CD4-positive, CD25-positive, alpha-beta regulatory T cell (primary cell): Measurements from ENCODE around the gene UST. TPM values are rescaled to one million over a fixed set of nuclear protein-coding genes. Genes with fewer than 3 reads are reported as not detected.
"Not testable (repeated sequence)": the region's sequence is repeated elsewhere in the genome, so short reads cannot be mapped to it uniquely, and the experiment has no call there.

Experiments
- ATAC-seq, 2 donors: fragments of 150-1000 bp; cut with Tn5 transposase; one replicate each; pipeline ENCODE4 v1.10.0; 2021; ENCODE audit warnings: low read depth in 2 of 2, moderate number of reproducible peaks in 2 of 2, moderate library complexity in 1 of 2
- DNase-seq, 3 donors: peaks; one replicate each; pipeline versions ENCODE4 v3.0.0 to v3.0.0-alpha.2; 2012 to 2022; ENCODE audit warnings: mixed read lengths in 1 of 3
- H3K27ac ChIP-seq: one replicate; pipeline ENCODE4 v1.7.0; 2013; ENCODE audit warnings: mild to moderate bottlenecking, low read length; ENCODE audit not compliant: insufficient read depth, poor library complexity, severe bottlenecking
- H3K27me3 ChIP-seq: one replicate; pipeline ENCODE4 v1.7.0; 2013; ENCODE audit warnings: low read length; ENCODE audit not compliant: control insufficient read depth, insufficient read depth
- H3K36me3 ChIP-seq: one replicate; pipeline ENCODE4 v1.7.0; 2013; ENCODE audit warnings: mild to moderate bottlenecking, low read length, moderate library complexity; ENCODE audit not compliant: control insufficient read depth, insufficient read depth
- H3K4me1 ChIP-seq: 2 replicates; pipeline ENCODE4 v1.7.0; 2013; ENCODE audit warnings: mild to moderate bottlenecking, low read length; ENCODE audit not compliant: insufficient read depth, control insufficient read depth, poor library complexity, severe bottlenecking
- H3K4me3 ChIP-seq: one replicate; pipeline ENCODE4 v1.7.0; 2013; ENCODE audit warnings: low read depth, mild to moderate bottlenecking, low read length, moderate library complexity
- H3K9me3 ChIP-seq, 2 experiments: 1 replicate in 1 of 2; 2 replicates in 1 of 2; pipeline ENCODE4 v1.7.0; 2013; ENCODE audit warnings: low read length in 2 of 2, mild to moderate bottlenecking in 1 of 2, moderate library complexity in 1 of 2; ENCODE audit not compliant: control insufficient read depth in 2 of 2
- H3K27ac Mint-ChIP-seq, 3 donors: one replicate each; pipeline ENCODE4 v1.8.0; 2020 to 2022; ENCODE audit warnings: mild to moderate bottlenecking in 3 of 3, mixed read lengths in 3 of 3, moderate library complexity in 2 of 3
- H3K27me3 Mint-ChIP-seq: one replicate; pipeline ENCODE4 v1.8.0; 2022; ENCODE audit warnings: mild to moderate bottlenecking, mixed read lengths
- H3K36me3 Mint-ChIP-seq: one replicate; pipeline ENCODE4 v1.8.0; 2020; ENCODE audit warnings: mixed read lengths
- H3K4me1 Mint-ChIP-seq, 4 donors: one replicate each; pipeline ENCODE4 v1.8.0; 2020 to 2022; ENCODE audit warnings: mixed read lengths in 4 of 4, mild to moderate bottlenecking in 1 of 4
- H3K4me3 Mint-ChIP-seq, 4 donors: one replicate each; pipeline ENCODE4 v1.8.0; 2020 to 2022; ENCODE audit warnings: mild to moderate bottlenecking in 4 of 4, mixed read lengths in 4 of 4, moderate library complexity in 3 of 4
- H3K9me3 Mint-ChIP-seq, 7 donors: one replicate each; pipeline ENCODE4 v1.8.0; 2020 to 2022; ENCODE audit warnings: mixed read lengths in 7 of 7, mild to moderate bottlenecking in 3 of 7, moderate library complexity in 2 of 7
- polyA plus RNA-seq, 4 donors: library from polyadenylated mRNA; unstranded; fragments of 300-500 nt; fragmentation: Illumina TruSeq; gene quantifications; one replicate each; pipeline ENCODE4 v1.2.3, GENCODE V29; 2021
- total RNA-seq: library from RNA; stranded (reverse); gene quantifications from one replicate; pipeline ENCODE4 v1.2.3, GENCODE V29; 2022

UST gene
- total and polyA plus RNA-seq, 5 donors from 2014 or later, result 1.1 to 2.9 (median 2.5) TPM

- Histone ChIP-seq H3K4me1 (no peaks in the 10 kb centered on the region), H3K27ac (no peak overlapping the region), H3K4me3 (no peak overlapping the region), H3K9me3 (no peaks in the 10 kb centered on the region), H3K27me3 (no peaks in the 10 kb centered on the region), H3K36me3 (no peaks in the 10 kb centered on the region)
- peaks cover 0 to 3% (median 0%) of the 10 kb centered on the region in 4 donors for H3K4me1 Mint-ChIP-seq
- ATAC-seq (no peak), DNase-seq (no peak)
- no peaks in the 10 kb centered on the region for H3K36me3 Mint-ChIP-seq
- H3K27ac Mint-ChIP-seq, result no peak overlapping the region
- no peaks in the 10 kb centered on the region for H3K27me3 Mint-ChIP-seq
- H3K4me3 Mint-ChIP-seq, result no peak overlapping the region
- H3K9me3 Mint-ChIP-seq, result peaks cover 0 to 2% (median 0%) of the 10 kb centered on the region in 7 donors
Measured at GRCh38 chr6:148845464-148845863, 98.6 kb downstream of the UST start.

GRCh38 chr6:148846778-148847761 is 100.2 kb downstream of the UST start:
- Histone ChIP-seq H3K4me3 (no peak overlapping the region), H3K27ac (no peak overlapping the region), H3K4me1 (no peaks in the 10 kb centered on the region), H3K9me3 (no peaks in the 10 kb centered on the region), H3K36me3 (no peaks in the 10 kb centered on the region), H3K27me3 (no peaks in the 10 kb centered on the region)
- no peaks in the 10 kb centered on the region for H3K36me3 Mint-ChIP-seq
- no peak for ATAC-seq
- no peak overlapping the region for H3K27ac Mint-ChIP-seq
- H3K4me3 Mint-ChIP-seq, result no peak overlapping the region
- no peaks in the 10 kb centered on the region for H3K27me3 Mint-ChIP-seq
- peaks cover 0 to 2% (median 0%) of the 10 kb centered on the region in 7 donors for H3K9me3 Mint-ChIP-seq
- DNase-seq, result no peak
- H3K4me1 Mint-ChIP-seq, result peaks cover 0 to 2% (median 0%) of the 10 kb centered on the region in 4 donors

GRCh38 chr6:148848915-148849314 is 102.1 kb downstream of the UST start:
- ATAC-seq, result no peak
- H3K27ac ChIP-seq, result no peak overlapping the region
- Mint-ChIP-seq H3K36me3 (no peaks in the 10 kb centered on the region), H3K9me3 (no peaks in the 10 kb centered on the region), H3K4me3 (no peak overlapping the region), H3K27me3 (no peaks in the 10 kb centered on the region), H3K27ac (no peak overlapping the region), H3K4me1 (no peaks in the 10 kb centered on the region)
- no peak for DNase-seq
- no peaks in the 10 kb centered on the region for H3K27me3 ChIP-seq
- H3K4me1 ChIP-seq, result no peaks in the 10 kb centered on the region
- no peak overlapping the region for H3K4me3 ChIP-seq
- no peaks in the 10 kb centered on the region for H3K9me3 ChIP-seq
- no peaks in the 10 kb centered on the region for H3K36me3 ChIP-seq

GRCh38 chr6:148849449-148849848 is 102.6 kb downstream of the UST start:
- H3K36me3 ChIP-seq, H3K27ac Mint-ChIP-seq, H3K27me3 ChIP-seq, H3K27ac ChIP-seq, H3K4me1 Mint-ChIP-seq, H3K4me1 ChIP-seq, ATAC-seq, H3K4me3 Mint-ChIP-seq, H3K4me3 ChIP-seq, H3K9me3 Mint-ChIP-seq, H3K36me3 Mint-ChIP-seq, H3K27me3 Mint-ChIP-seq, DNase-seq, H3K9me3 ChIP-seq: not testable (repeated sequence)

GRCh38 chr6:148850964-148851363 is 104.1 kb downstream of the UST start:
- no peak overlapping the region for H3K27ac Mint-ChIP-seq
- H3K27me3 ChIP-seq, result no peaks in the 10 kb centered on the region

GRCh38 chr6:148851683-148852556 is 105.1 kb downstream of the UST start:
- Mint-ChIP-seq H3K9me3 (no peaks in the 10 kb centered on the region), H3K27me3 (peaks cover 10% of the 10 kb centered on the region), H3K36me3 (no peaks in the 10 kb centered on the region), H3K4me3 (no peak overlapping the region), H3K27ac (no peak overlapping the region), H3K4me1 (no peaks in the 10 kb centered on the region)
- no peaks in the 10 kb centered on the region for H3K36me3 ChIP-seq
- no peaks in the 10 kb centered on the region for H3K27me3 ChIP-seq
- no peak for DNase-seq
- no peak for ATAC-seq
- no peak overlapping the region for H3K27ac ChIP-seq
- H3K4me3 ChIP-seq, result no peak overlapping the region
- H3K9me3 ChIP-seq, result no peaks in the 10 kb centered on the region
- no peaks in the 10 kb centered on the region for H3K4me1 ChIP-seq

More at GRCh38 chr6:148850964-148851363, 104.1 kb downstream of the UST start:
- Histone ChIP-seq H3K36me3 (no peaks in the 10 kb centered on the region), H3K9me3 (no peaks in the 10 kb centered on the region), H3K27ac (no peak overlapping the region), H3K4me1 (no peaks in the 10 kb centered on the region), H3K4me3 (no peak overlapping the region)
- Mint-ChIP-seq H3K4me1 (no peaks in the 10 kb centered on the region), H3K27me3 (peaks cover 6% of the 10 kb centered on the region), H3K4me3 (no peak overlapping the region), H3K36me3 (no peaks in the 10 kb centered on the region), H3K9me3 (no peaks in the 10 kb centered on the region)
- no peak for DNase-seq
- no peak for ATAC-seq

GRCh38 chr6:148852688-148853087 is 105.9 kb downstream of the UST start:
- no peak overlapping the region for H3K4me3 ChIP-seq
- ATAC-seq, result no peak
- no peak for DNase-seq
- no peaks in the 10 kb centered on the region for H3K36me3 ChIP-seq
- Mint-ChIP-seq H3K27ac (no peak overlapping the region), H3K9me3 (no peaks in the 10 kb centered on the region), H3K36me3 (no peaks in the 10 kb centered on the region), H3K4me1 (peaks cover 0 to under 1% (median 0%) of the 10 kb centered on the region in 4 donors), H3K4me3 (no peak overlapping the region), H3K27me3 (peaks cover 10% of the 10 kb centered on the region)
- H3K27ac ChIP-seq, result no peak overlapping the region
- no peaks in the 10 kb centered on the region for H3K9me3 ChIP-seq
- peaks cover 1% of the 10 kb centered on the region for H3K27me3 ChIP-seq
- no peaks in the 10 kb centered on the region for H3K4me1 ChIP-seq
